DOHH2 (cell line): ENCODE results near the gene NR3C2.

Experiments
- H3F3A ChIP-seq: fragments of 200-600 bp; sonication (generic), shearing (Covaris generic); 2 replicates; pipeline ENCODE4 v1.6.0; 2016; ENCODE audit warnings: antibody characterized with exemption, mild to moderate bottlenecking; ENCODE audit not compliant: control insufficient read depth, insufficient read depth
- H3K27ac ChIP-seq: fragments of 200-600 bp; sonication (generic); 2 replicates; pipeline ENCODE4 v1.5.1; 2014; ENCODE audit warnings: low read depth, mild to moderate bottlenecking, low read length, moderate library complexity
- H3K27me3 ChIP-seq: fragments of 200-600 bp; sonication (generic); 2 replicates; pipeline ENCODE4 v1.6.1; 2014; ENCODE audit warnings: mild to moderate bottlenecking, low read length, mixed read lengths; ENCODE audit not compliant: control insufficient read depth
- H3K36me3 ChIP-seq: fragments of 200-600 bp; sonication (generic); 2 replicates; pipeline ENCODE4 v1.6.1; 2014; ENCODE audit warnings: mild to moderate bottlenecking, low read length, moderate library complexity, mixed read lengths; ENCODE audit not compliant: control insufficient read depth
- H3K4me1 ChIP-seq: fragments of 200-600 bp; sonication (generic); 2 replicates; pipeline ENCODE4 v1.6.1; 2014; ENCODE audit warnings: mild to moderate bottlenecking, low read length, mixed read lengths; ENCODE audit not compliant: control insufficient read depth
- H3K4me2 ChIP-seq: fragments of 200-600 bp; sonication (generic); 2 replicates; pipeline ENCODE4 v1.6.0; 2014; ENCODE audit warnings: mild to moderate bottlenecking, low read length, moderate library complexity
- H3K4me3 ChIP-seq: fragments of 200-600 bp; sonication (generic); 2 replicates; pipeline ENCODE4 v1.5.1; 2014; ENCODE audit warnings: mild to moderate bottlenecking, low read length, mixed read lengths
- H3K79me2 ChIP-seq: fragments of 200-600 bp; sonication (generic); 2 replicates; pipeline ENCODE4 v1.6.1; 2014; ENCODE audit warnings: mild to moderate bottlenecking, low read length, mixed read lengths; ENCODE audit not compliant: control insufficient read depth
- H3K9me2 ChIP-seq: fragments of 200-600 bp; sonication (generic); replicated peaks from 2 replicates; pipeline ENCODE4 v1.6.1; 2014; ENCODE audit warnings: mild to moderate bottlenecking, low read length, mixed read lengths; ENCODE audit not compliant: control insufficient read depth
- H3K9me3 ChIP-seq: fragments of 200-600 bp; sonication (generic); 2 replicates; pipeline ENCODE4 v1.6.1; 2014; ENCODE audit warnings: antibody characterized with exemption, low read length, mixed read lengths; ENCODE audit not compliant: control insufficient read depth, insufficient read depth
- H4K20me1 ChIP-seq: fragments of 200-600 bp; sonication (generic); 2 replicates; pipeline ENCODE4 v1.6.0; 2014; ENCODE audit warnings: low read depth, mild to moderate bottlenecking, antibody characterized with exemption, low read length, moderate library complexity; ENCODE audit not compliant: control insufficient read depth, insufficient read depth
- CTCF ChIP-seq: fragments of 200-600 bp; sonication (generic); IDR thresholded peaks from one replicate; pipeline ENCODE4 v1.5.1; 2014; ENCODE audit warnings: antibody characterized with exemption, mild to moderate bottlenecking, low read depth, low read length; ENCODE audit not compliant: poor library complexity, severe bottlenecking
- EZH2phosphoT487 ChIP-seq: fragments of 200-600 bp; sonication (generic); IDR thresholded peaks from 2 replicates; pipeline ENCODE4 v1.6.1; 2017; ENCODE audit warnings: borderline replicate concordance, mild to moderate bottlenecking, antibody characterized with exemption, low read length, moderate library complexity, mixed read lengths

The NR3C2 gene

DNA sequence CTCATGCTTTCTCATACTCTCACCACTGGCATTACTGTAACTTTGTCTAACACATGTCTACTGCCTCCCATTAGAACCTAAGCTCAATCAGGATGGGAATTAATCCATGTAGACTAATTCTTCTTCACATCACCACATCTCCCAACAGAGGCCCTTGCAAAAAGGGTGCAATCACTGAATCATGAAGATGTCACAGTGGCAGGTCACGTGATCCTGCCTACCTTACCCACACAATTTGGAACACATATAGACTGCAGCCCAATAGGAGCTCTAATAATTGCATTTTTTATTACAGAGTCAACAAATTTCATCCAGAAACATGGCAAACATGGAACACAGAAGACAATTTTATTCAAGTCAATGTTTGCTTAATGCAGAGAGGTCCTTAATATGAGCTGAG lies 146.6 kb downstream of the NR3C2 start:
- H3K9me2 ChIP-seq: no peaks in the 10 kb centered on the region
- H3K79me2 ChIP-seq: no peaks in the 10 kb centered on the region
- H3K36me3 ChIP-seq: no peaks in the 10 kb centered on the region
- H4K20me1 ChIP-seq: no peaks in the 10 kb centered on the region
- H3K4me2 ChIP-seq: no peak overlapping the region
- H3K9me3 ChIP-seq: peaks cover 4% of the 10 kb centered on the region; the same call in 1 of the 2 replicates
- H3K4me3 ChIP-seq: no peak overlapping the region
- no peak for TF ChIP-seq CTCF
- TF ChIP-seq EZH2phosphoT487: no peak
- no peaks in the 10 kb centered on the region for H3F3A ChIP-seq
- H3K27ac ChIP-seq: no peak overlapping the region
- no peaks in the 10 kb centered on the region for H3K4me1 ChIP-seq
- no peaks in the 10 kb centered on the region for H3K27me3 ChIP-seq

GRCh38 chr4:148293571-148293970 lies 148.6 kb downstream of the NR3C2 start:
- H3F3A ChIP-seq: no peaks in the 10 kb centered on the region
- H3K9me2 ChIP-seq: no peaks in the 10 kb centered on the region
- no peak overlapping the region for H3K4me3 ChIP-seq
- no peaks in the 10 kb centered on the region for H3K36me3 ChIP-seq
- H3K4me1 ChIP-seq: no peaks in the 10 kb centered on the region
- no peaks in the 10 kb centered on the region for H3K79me2 ChIP-seq
- no peaks in the 10 kb centered on the region for H3K9me3 ChIP-seq
- H3K27me3 ChIP-seq: no peaks in the 10 kb centered on the region
- no peak overlapping the region for H3K27ac ChIP-seq
- TF ChIP-seq EZH2phosphoT487 (no peak), CTCF (no peak)
- no peaks in the 10 kb centered on the region for H4K20me1 ChIP-seq
- no peak overlapping the region for H3K4me2 ChIP-seq

DNA sequence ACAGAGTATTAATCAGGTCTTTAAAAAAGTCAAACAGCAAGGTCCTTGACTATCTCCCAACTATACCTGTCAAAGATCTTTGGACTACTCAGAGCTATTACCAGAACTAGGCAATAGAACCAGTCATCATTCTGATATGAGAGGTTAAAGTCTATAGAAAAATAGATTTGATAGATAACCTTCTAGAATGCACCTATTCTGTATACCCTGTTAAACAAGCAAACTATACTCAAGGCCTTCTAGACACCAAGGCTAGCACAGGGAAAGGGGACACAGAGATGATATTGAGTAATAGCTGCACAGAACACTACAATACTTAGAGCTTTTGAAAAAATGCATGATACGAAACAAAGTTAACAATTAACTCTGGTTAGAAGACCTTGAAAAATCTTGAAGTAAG lies 149.5 kb downstream of the NR3C2 start:
- Histone ChIP-seq H3K27me3 (no peaks in the 10 kb centered on the region), H3K9me3 (no peaks in the 10 kb centered on the region), H3K79me2 (no peaks in the 10 kb centered on the region), H3K36me3 (no peaks in the 10 kb centered on the region), H3K27ac (no peak overlapping the region), H4K20me1 (no peaks in the 10 kb centered on the region), H3K9me2 (no peaks in the 10 kb centered on the region), H3K4me1 (no peaks in the 10 kb centered on the region), H3K4me3 (no peak overlapping the region), H3K4me2 (no peak overlapping the region), H3F3A (no peaks in the 10 kb centered on the region)
- TF ChIP-seq CTCF (no peak), EZH2phosphoT487 (no peak)

DNA sequence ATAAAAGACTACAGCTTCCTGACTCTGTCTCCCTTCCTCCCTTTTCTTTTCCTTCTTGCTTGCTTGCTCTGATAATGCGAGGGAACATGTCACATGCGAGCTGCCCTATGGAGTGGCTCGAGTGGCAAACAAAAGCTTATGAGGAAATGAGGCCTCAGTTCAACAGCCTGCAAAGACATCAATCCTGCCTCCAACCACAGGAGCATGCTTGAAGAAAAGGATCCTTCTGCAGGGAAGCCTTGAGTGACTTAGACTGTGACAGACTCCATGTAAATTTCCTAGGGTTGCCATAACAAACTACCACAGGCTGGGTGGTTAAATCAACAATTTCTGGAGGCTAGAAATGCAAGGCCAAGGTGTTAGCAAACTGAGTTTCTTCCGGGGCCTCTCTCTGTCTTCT lies 152.5 kb downstream of the NR3C2 start:
- H3K27ac ChIP-seq: no peak overlapping the region
- H3K4me3 ChIP-seq: no peak overlapping the region
- H3K4me1 ChIP-seq: no peaks in the 10 kb centered on the region
- H3K9me2 ChIP-seq: no peaks in the 10 kb centered on the region
- no peaks in the 10 kb centered on the region for H3K9me3 ChIP-seq
- no peaks in the 10 kb centered on the region for H3K36me3 ChIP-seq
- no peaks in the 10 kb centered on the region for H3K27me3 ChIP-seq
- H3K4me2 ChIP-seq: no peak overlapping the region
- TF ChIP-seq CTCF (no peak), EZH2phosphoT487 (no peak)
- H3K79me2 ChIP-seq: no peaks in the 10 kb centered on the region
- H3F3A ChIP-seq: no peaks in the 10 kb centered on the region
- no peaks in the 10 kb centered on the region for H4K20me1 ChIP-seq
